Colonic mucosa (tissue), 4 donors: ENCODE data around the gene NUS1. TPM values are rescaled to one million over a fixed set of nuclear protein-coding genes. Genes with fewer than 3 reads are reported as not detected.
"Not testable (repeated sequence)": the region's sequence is repeated elsewhere in the genome, so short reads cannot be mapped to it uniquely, and the experiment has no call there.

Source experiments
- DNase-seq: peaks from one replicate; pipeline ENCODE4 v3.0.0-alpha.2; 2020
- H3K27ac ChIP-seq: fragments of 200-600 bp; one replicate; pipeline ENCODE4 v1.8.0; 2021
- H3K27me3 ChIP-seq: fragments of 200-600 bp; one replicate; pipeline ENCODE4 v1.8.0; 2021
- H3K36me3 ChIP-seq: fragments of 200-600 bp; one replicate; pipeline ENCODE4 v1.8.0; 2021
- H3K4me1 ChIP-seq: fragments of 200-600 bp; one replicate; pipeline ENCODE4 v1.8.0; 2021; ENCODE audit warnings: mild to moderate bottlenecking
- H3K4me3 ChIP-seq: fragments of 200-600 bp; one replicate; pipeline ENCODE4 v1.8.0; 2021
- H3K9ac ChIP-seq, 2 donors: one replicate each; pipeline ENCODE4 v1.7.0; 2013; ENCODE audit warnings: control low read depth in 2 of 2, low read depth in 2 of 2, low read length in 2 of 2
- H3K9me3 ChIP-seq: fragments of 200-600 bp; one replicate; pipeline ENCODE4 v1.8.0; 2021
- intact Hi-C: fragments of 100-400 bp; cut with DNase I; formaldehyde crosslinking; loops from one replicate; pipeline ENCODE4 v1.14.1; 2022
- total RNA-seq, 2 donors: library from RNA; stranded (reverse); fragmentation: NEBNext Ultra II Directional in 1 of 2; extraction: Animal tissue kit (Norgen Biotek cat#: 25700) in 1 of 2; gene quantifications; one replicate each; pipeline ENCODE4 v1.2.1, GENCODE V29; 2021
- TF ChIP-seq, protein P1 (sequence below): fragments of 200-600 bp; IDR thresholded peaks from one replicate; pipeline ENCODE4 v1.8.0; 2022; ENCODE audit warnings: antibody characterized with exemption, mild to moderate bottlenecking
- donor health status: healthy.
- donor health status: DM: no; HTN: no; CAD: no.
- donor health status: DM: no; HTN: no; CAD: no.

NUS1 gene
- total RNA-seq = 10 to 100 TPM; 30.5 to 33.5 TPM

GRCh38 chr6:117674991-117675657, at the start of gene NUS1:
Gene NUS1 (plus strand): TSS chr6:117675469. CDS start chr6:117675671, 202 bp downstream.
- DNase-seq = peak; percentile 98
- Histone ChIP-seq H3K9ac (peak within 1 kb of the TSS; percentile 65 to 80), H3K4me1 (peaks cover 15% of the 10 kb centered on the region), H3K4me3 (peak within 1 kb of the TSS; percentile 74), H3K27ac (no peak within 1 kb of the TSS), H3K36me3 (no peaks in the 10 kb centered on the region), H3K27me3 (no peaks in the 10 kb centered on the region), H3K9me3 (no peaks in the 10 kb centered on the region)
- TF ChIP-seq, protein P1, sequence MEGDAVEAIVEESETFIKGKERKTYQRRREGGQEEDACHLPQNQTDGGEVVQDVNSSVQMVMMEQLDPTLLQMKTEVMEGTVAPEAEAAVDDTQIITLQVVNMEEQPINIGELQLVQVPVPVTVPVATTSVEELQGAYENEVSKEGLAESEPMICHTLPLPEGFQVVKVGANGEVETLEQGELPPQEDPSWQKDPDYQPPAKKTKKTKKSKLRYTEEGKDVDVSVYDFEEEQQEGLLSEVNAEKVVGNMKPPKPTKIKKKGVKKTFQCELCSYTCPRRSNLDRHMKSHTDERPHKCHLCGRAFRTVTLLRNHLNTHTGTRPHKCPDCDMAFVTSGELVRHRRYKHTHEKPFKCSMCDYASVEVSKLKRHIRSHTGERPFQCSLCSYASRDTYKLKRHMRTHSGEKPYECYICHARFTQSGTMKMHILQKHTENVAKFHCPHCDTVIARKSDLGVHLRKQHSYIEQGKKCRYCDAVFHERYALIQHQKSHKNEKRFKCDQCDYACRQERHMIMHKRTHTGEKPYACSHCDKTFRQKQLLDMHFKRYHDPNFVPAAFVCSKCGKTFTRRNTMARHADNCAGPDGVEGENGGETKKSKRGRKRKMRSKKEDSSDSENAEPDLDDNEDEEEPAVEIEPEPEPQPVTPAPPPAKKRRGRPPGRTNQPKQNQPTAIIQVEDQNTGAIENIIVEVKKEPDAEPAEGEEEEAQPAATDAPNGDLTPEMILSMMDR = peak; percentile 66
- intact Hi-C loops = no loop called here

- Histone ChIP-seq H3K4me3 (no peak overlapping the region), H3K9ac (no peak overlapping the region), H3K27ac (no peak overlapping the region), H3K9me3 (peaks cover 3% of the 10 kb centered on the region), H3K4me1 (no peaks in the 10 kb centered on the region), H3K27me3 (no peaks in the 10 kb centered on the region), H3K36me3 (no peaks in the 10 kb centered on the region)
- TF ChIP-seq, protein P1 = no peak
- DNase-seq = no peak
- intact Hi-C loops = no loop called here
These were observed 47.7 kb upstream of the NUS1 start for GRCh38 chr6:117627533-117627932.

GRCh38 chr6:117629119-117629660, 46.1 kb upstream of the NUS1 start:
- Histone ChIP-seq H3K4me3 (no peak overlapping the region), H3K27ac (no peak overlapping the region), H3K9me3 (peaks cover 3% of the 10 kb centered on the region), H3K27me3 (no peaks in the 10 kb centered on the region), H3K36me3 (no peaks in the 10 kb centered on the region), H3K9ac (no peak overlapping the region), H3K4me1 (no peaks in the 10 kb centered on the region)
- no peak for DNase-seq
- TF ChIP-seq, protein P1 = no peak
- intact Hi-C loops = no loop called here

- TF ChIP-seq, protein P1 = no peak
- H3K4me3 ChIP-seq = no peak overlapping the region
These were observed 37.5 kb upstream of the NUS1 start for GRCh38 chr6:117637770-117638169.

GRCh38 chr6:117642976-117643375, 32.3 kb upstream of the NUS1 start:
- no peaks in the 10 kb centered on the region for H3K27me3 ChIP-seq
- no peak overlapping the region for H3K9ac ChIP-seq
- no peak for DNase-seq
- no peaks in the 10 kb centered on the region for H3K36me3 ChIP-seq
- H3K4me3 ChIP-seq = no peak overlapping the region
- H3K4me1 ChIP-seq = no peaks in the 10 kb centered on the region
- TF ChIP-seq, protein P1 = no peak
- intact Hi-C loops = no loop called here
- H3K27ac ChIP-seq = no peak overlapping the region
- no peaks in the 10 kb centered on the region for H3K9me3 ChIP-seq

More at GRCh38 chr6:117637770-117638169, 37.5 kb upstream of the NUS1 start:
- no peak for DNase-seq
- Histone ChIP-seq H3K4me1 (no peaks in the 10 kb centered on the region), H3K9me3 (no peaks in the 10 kb centered on the region), H3K36me3 (no peaks in the 10 kb centered on the region), H3K27me3 (no peaks in the 10 kb centered on the region), H3K27ac (no peak overlapping the region), H3K9ac (no peak overlapping the region)
- intact Hi-C loops = no loop called here

DNA sequence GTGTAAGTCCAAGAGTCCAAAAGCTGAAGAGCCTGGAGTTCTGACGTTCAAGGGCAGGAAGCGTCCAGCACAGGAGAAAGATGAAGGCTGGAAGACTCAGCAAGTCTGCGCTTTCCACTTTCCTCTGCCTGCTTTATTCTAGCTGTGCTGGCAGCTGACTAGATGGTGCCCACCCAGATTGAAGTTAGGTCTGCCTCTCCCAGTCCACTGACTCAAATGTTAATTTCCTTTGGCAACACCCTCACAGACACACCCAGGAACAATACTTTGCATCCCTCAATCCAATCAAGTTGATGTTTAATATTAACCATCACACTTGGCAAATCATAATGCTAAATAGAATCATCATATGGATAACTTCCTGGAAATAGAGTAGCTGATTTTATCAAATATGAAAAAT, 23.3 kb upstream of the NUS1 start:
- H3K4me1 ChIP-seq, H3K4me3 ChIP-seq, intact Hi-C loops, H3K27me3 ChIP-seq, H3K27ac ChIP-seq, H3K9ac ChIP-seq, H3K9me3 ChIP-seq, DNase-seq, H3K36me3 ChIP-seq: not testable (repeated sequence)
